ENCODE data around the gene KANSL2. TPM values are rescaled to one million over a fixed set of nuclear protein-coding genes. Genes with fewer than 3 reads are reported as not detected.
A peak's percentile ranks its signal among the peaks of the same experiment; 100 is the strongest.

The KANSL2 gene
- total and polyA plus RNA-seq, 2 of the 13 experiments (the other 11 are each of a cell fraction or from before 2014, with no cell fraction given) = 24.1 to 41.3 TPM

DNA sequence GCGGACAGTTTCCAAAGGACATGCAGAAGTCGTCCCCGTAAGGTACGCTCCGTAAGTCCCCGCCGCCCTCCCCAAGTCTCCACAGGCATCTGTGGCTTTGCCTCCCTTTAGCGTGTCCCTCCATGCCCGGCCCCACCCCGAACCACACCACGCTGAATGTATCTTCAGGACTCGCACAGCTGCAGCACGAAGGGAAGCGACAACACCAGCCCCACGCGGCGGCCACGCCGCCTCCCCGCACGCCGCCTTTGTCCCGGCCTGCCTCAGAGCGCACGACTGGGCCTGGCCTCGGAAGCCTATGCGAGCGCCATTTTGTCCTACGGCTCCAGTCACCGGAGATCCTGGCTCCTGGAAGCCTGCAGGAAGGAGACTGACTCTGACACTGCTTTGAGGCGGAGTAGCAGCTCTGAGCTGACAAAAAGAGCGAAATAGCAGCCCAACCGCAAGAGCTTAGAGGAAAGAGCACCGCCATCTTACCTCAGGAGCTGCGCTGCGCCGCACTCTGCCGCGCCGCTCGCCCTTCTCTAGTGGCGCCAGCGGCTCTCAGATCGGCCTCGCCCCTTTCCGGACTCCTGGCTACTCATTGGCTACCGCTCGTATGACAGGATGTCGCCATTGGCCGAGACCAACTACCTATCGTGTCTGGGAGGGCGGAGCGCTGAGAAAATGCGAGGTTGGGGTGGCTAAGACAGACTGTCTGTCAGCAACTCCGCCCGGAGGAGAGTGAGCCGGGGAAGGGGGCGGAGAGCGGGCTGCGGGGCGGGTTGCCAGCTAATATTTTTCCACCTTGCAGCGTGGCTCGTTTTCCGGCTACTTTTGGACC lies at the start of gene KANSL2 (continued):
- TF ChIP-seq, protein P1, sequence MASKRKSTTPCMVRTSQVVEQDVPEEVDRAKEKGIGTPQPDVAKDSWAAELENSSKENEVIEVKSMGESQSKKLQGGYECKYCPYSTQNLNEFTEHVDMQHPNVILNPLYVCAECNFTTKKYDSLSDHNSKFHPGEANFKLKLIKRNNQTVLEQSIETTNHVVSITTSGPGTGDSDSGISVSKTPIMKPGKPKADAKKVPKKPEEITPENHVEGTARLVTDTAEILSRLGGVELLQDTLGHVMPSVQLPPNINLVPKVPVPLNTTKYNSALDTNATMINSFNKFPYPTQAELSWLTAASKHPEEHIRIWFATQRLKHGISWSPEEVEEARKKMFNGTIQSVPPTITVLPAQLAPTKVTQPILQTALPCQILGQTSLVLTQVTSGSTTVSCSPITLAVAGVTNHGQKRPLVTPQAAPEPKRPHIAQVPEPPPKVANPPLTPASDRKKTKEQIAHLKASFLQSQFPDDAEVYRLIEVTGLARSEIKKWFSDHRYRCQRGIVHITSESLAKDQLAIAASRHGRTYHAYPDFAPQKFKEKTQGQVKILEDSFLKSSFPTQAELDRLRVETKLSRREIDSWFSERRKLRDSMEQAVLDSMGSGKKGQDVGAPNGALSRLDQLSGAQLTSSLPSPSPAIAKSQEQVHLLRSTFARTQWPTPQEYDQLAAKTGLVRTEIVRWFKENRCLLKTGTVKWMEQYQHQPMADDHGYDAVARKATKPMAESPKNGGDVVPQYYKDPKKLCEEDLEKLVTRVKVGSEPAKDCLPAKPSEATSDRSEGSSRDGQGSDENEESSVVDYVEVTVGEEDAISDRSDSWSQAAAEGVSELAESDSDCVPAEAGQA (IDR thresholded peaks at IDR 0.05; ENCODE audit: low read depth) = 0 out of 2 replicates have a peak, but pooled peaks have one; percentile 48
- TF ChIP-seq, protein P1 (CRISPR knock-in tag; IDR thresholded peaks at IDR 0.05; ENCODE audit: borderline replicate concordance) = 0 out of 2 replicates have a peak, but pooled peaks have one; percentile 81
- TF ChIP-seq HNRNPK (IDR thresholded peaks at IDR 0.05; ENCODE audit: low read depth, low read length, poor library complexity, severe bottlenecking) = no peak
- no peak for TF ChIP-seq XBP1 (CRISPR knock-in tag; IDR thresholded peaks at IDR 0.05)
- TF ChIP-seq, protein P2, sequence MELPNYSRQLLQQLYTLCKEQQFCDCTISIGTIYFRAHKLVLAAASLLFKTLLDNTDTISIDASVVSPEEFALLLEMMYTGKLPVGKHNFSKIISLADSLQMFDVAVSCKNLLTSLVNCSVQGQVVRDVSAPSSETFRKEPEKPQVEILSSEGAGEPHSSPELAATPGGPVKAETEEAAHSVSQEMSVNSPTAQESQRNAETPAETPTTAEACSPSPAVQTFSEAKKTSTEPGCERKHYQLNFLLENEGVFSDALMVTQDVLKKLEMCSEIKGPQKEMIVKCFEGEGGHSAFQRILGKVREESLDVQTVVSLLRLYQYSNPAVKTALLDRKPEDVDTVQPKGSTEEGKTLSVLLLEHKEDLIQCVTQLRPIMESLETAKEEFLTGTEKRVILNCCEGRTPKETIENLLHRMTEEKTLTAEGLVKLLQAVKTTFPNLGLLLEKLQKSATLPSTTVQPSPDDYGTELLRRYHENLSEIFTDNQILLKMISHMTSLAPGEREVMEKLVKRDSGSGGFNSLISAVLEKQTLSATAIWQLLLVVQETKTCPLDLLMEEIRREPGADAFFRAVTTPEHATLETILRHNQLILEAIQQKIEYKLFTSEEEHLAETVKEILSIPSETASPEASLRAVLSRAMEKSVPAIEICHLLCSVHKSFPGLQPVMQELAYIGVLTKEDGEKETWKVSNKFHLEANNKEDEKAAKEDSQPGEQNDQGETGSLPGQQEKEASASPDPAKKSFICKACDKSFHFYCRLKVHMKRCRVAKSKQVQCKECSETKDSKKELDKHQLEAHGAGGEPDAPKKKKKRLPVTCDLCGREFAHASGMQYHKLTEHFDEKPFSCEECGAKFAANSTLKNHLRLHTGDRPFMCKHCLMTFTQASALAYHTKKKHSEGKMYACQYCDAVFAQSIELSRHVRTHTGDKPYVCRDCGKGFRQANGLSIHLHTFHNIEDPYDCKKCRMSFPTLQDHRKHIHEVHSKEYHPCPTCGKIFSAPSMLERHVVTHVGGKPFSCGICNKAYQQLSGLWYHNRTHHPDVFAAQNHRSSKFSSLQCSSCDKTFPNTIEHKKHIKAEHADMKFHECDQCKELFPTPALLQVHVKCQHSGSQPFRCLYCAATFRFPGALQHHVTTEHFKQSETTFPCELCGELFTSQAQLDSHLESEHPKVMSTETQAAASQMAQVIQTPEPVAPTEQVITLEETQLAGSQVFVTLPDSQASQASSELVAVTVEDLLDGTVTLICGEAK (IDR thresholded peaks at IDR 0.05) = no peak
- TF ChIP-seq, protein P2 (CRISPR knock-in tag; IDR thresholded peaks at IDR 0.05) = peak; percentile 76
- no peak; the same call in 1 of the 2 replicates for TF ChIP-seq ZNF317 (CRISPR knock-in tag; IDR thresholded peaks at IDR 0.05)
- peak; percentile 72 for TF ChIP-seq THAP11 (CRISPR knock-in tag; IDR thresholded peaks at IDR 0.05)
- peak; percentile 55; the same call in 1 of the 2 replicates for TF ChIP-seq ZNF234 (CRISPR knock-in tag; conservative IDR thresholded peaks at IDR 0.05)
- TF ChIP-seq, protein P3, sequence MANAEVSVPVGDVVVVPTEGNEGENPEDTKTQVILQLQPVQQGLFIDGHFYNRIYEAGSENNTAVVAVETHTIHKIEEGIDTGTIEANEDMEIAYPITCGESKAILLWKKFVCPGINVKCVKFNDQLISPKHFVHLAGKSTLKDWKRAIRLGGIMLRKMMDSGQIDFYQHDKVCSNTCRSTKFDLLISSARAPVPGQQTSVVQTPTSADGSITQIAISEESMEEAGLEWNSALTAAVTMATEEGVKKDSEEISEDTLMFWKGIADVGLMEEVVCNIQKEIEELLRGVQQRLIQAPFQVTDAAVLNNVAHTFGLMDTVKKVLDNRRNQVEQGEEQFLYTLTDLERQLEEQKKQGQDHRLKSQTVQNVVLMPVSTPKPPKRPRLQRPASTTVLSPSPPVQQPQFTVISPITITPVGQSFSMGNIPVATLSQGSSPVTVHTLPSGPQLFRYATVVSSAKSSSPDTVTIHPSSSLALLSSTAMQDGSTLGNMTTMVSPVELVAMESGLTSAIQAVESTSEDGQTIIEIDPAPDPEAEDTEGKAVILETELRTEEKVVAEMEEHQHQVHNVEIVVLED (CRISPR knock-in tag; IDR thresholded peaks at IDR 0.05; ENCODE audit: borderline replicate concordance) = no peak
- TF ChIP-seq POLR2G (IDR thresholded peaks at IDR 0.05; ENCODE audit: low read depth, low read length) = peak; percentile 98
